GM18951 (cell line): Measurements from ENCODE around the gene RNASE4.
"Not testable (repeated sequence)": the region's sequence is repeated elsewhere in the genome, so short reads cannot be mapped to it uniquely, and the experiment has no call there.

ENCODE experiments used
- POLR2A ChIP-seq: IDR thresholded peaks from 4 replicates; pipeline ENCODE4 v1.6.1; 2011; ENCODE audit warnings: mild to moderate bottlenecking; ENCODE audit not compliant: insufficient read length, insufficient read depth; ENCODE audit errors: extremely low read depth
- in situ Hi-C: fragments of 300-500 bp; cut with MboI; formaldehyde crosslinking; loops from one replicate; pipeline ENCODE4 v1.12.0; 2022; ENCODE audit warnings: low sequenced_read_pairs, mixed read lengths, inconsistent platforms; ENCODE audit not compliant: unreplicated experiment

The RNASE4 gene

DNA sequence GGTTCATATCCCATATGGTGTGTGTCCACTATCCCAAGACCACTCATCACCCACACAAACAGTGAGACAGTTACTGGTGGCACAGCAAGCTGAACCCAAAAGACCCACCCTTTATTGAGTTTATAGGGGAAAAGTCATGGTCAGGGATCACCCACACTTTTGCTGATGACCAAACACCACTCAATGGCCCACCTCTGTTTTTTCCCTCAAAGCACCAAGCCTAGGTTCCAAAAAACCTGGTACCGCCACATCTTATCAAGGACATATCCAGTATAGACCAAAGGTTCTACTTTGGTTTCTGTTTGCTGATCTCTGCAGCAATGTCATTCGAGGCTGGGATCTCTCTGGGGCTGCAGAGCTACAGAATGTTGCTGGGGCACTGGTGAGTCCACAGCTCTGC lies 23.2 kb upstream of the RNASE4 start:
- TF ChIP-seq POLR2A: no peak
- in situ Hi-C loops: no loop called here

DNA sequence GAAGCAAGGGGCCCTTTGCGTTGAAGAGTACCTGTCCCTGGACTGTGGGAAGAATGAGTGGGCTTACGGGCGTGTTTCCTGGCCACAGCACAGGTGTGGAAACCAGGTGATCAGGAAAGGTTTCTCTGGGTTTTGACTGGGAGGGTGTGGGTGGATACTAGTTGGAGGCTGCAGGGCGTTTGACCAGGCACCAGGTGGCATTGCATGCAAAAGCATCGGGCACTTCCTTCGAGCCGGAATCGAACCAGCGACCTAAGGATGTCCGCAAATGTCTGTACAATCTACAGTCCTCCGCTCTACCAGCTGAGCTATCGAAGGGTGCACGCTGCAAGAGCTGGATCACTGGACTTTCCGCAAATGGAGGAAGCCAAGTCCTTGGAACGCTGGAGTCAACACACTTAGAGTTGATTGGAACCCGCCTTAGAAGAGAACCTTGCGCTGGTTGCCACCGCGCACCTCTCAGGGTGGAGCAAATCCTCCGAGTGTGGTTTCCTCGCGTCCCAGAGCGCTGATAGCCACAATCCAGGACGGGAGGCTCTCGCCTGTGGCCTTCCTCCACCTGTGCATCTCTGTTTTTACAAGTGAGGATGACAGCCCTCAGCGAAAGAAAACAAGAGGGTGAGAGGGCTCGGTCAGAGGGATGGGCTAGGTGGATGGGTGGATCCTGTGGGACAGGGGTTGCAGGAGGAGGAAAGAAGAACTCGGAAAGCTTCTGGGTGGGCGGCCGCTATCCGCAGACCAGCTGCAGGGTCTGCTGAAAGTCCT lies 21.2 kb upstream of the RNASE4 start:
- no peak for TF ChIP-seq POLR2A
- in situ Hi-C loops: no loop called here

DNA sequence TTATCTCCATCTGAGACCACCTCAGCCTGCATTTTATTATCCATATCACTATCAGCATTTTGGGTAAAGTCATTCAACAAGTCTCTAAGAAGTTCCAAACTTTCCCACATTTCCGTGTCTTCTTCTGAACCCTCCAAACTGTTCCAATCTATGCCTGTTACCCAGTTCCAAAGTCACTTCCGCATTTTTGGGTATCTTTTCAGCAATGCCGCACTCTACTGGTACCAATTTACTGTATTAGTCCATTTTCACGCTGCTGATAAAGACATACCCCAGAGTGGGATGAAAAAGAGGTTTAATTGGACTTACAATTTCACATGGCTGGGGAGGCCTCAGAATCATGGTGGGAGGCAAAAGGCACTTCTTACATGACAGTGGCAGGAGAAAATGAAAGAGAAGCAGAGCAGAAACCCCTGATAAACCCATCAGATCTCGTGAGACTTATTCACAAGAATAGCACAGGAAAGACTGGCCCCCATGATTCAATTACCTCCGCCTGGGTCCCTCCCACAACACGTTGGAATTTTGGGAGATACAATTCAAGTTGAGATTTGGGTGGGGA lies 17.9 kb upstream of the RNASE4 start:
- in situ Hi-C loops: not testable (repeated sequence)
- peak; percentile 23 for TF ChIP-seq POLR2A

DNA sequence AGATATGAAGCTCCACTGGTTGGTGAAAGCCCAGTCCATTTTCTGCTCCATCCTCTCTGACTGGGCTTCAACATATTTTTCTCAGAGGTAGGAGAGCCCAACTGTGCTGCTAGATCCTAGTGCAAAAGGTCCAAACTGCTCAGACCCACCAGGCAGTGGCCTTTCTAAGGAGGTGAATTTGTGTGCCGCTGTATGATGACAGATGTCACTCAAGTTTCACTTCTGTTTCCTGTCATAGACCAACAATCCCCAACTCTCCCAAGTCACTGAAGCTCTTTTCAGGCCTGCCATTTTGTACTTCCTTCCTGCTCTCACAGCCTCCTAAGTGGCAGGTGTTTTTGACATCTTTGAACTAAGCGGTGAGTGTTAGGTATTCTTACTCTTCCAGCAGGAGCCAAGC lies 16.4 kb upstream of the RNASE4 start:
- in situ Hi-C loops: no loop called here
- TF ChIP-seq POLR2A: peak; percentile 38

DNA sequence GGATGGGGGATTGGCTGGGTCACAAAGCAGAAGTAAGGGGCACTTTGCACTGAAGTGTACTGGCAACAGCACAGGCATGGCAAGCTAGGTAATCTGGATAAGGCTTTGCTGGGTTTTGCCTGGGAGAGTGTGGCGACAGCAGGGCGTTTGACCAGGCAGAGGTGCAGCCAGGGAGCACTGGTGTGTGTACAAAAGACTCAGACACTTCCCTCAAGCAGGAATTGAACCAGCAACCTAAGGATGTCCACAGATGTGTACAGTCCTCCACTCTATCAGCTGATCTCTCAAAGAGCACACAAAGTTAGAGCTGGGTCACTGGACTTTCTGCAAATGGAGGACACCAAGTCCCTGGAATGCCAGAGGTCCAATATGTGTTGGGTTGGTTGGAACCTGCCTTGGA lies 15.4 kb upstream of the RNASE4 start:
- TF ChIP-seq POLR2A: no peak
- in situ Hi-C loops: no loop called here

DNA sequence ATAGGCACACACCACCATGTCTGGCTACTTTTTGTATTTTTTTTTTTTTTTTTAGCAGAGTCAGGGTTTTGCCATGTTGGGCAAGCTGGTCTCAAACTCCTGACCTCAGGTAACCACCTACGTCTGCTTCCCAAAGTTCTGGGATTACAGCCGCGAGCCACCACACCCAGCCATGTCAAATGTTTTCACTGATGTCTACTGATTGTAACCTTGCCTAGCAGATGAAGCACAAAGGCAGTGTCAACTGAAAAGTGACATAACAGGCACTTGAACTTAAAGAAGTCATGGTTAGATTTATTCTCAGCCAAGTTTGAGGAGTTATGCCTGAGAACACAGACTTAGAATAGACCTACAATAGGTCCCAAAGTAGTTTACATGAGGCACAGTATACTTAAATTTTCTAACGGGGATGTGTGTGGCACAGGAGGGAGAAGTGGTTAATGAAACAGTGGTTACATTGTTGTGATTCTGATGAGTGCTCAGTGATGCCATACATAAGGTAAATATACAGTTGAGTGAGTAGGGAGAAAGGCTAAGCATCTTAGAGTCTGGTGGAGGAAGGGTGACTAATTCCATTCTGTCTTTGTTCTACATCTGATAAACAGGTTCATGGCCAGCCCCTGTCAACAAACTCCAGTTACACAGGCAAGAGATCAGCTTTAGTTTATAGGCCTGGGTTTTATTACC lies 12.6 kb upstream of the RNASE4 start:
- no peak for TF ChIP-seq POLR2A
- in situ Hi-C loops: no loop called here

DNA sequence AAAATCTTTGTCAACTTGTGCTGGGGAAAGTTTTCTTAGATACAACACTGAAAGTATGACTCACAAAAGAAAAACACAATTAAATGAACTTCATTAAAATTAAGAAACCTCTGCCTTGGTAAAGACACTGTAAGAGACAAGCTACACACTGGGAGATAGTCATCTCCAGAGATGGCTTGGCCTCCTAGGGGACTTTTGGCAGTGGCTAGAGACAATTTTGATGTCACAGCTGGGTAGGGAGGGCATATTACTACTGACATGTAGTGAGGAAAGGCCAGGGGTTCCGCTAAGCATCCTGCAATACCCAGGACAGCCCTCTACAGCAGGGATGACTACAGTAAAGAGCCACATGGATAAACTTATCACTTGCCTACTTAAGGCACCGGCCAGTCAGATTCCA lies 8.7 kb upstream of the RNASE4 start:
- in situ Hi-C loops: no loop called here
- no peak for TF ChIP-seq POLR2A

DNA sequence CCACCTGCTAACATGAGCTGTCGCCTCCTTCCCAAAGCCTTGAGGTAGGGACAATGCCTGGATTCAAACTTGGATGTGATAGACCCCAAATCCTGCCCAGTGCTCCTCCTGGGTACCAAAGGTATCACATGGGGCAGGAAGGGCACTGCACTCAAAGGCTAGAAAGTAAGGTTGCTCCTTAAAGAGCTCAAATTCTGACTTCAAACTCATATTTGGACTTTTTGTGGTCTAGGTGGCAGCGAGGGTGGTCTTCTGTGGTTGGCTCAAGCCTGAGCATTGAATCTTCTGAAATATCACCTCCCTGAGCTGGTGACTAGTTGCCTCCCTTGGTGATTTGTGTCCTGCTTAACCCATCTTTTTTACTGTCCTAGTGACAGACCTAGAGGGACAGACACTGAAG lies 8.3 kb upstream of the RNASE4 start:
- in situ Hi-C loops: no loop called here
- no peak for TF ChIP-seq POLR2A

DNA sequence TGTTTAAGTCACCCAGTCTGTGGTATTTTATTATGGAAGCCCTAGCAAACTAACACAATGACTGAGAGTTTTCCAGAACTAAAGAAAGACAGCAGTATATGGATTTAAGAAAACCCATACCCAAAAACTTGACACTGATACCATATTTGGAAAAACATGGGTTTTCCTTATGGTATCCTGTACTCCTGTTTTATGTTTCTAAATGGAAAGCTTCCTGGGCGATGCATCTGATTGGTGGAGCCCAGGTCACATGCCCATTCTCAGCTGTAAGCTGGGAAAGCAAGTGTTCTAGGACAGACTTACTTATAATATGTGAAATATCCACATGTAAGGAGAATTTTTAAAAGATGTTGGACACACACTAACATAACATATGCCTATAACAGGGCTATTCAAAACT lies 4.5 kb upstream of the RNASE4 start:
- in situ Hi-C loops: loop anchor here (10.0 kb wide), 2 partner anchors 45 to 345 kb away; partner anchors contain the start of gene CCNB1IP1
- TF ChIP-seq POLR2A: no peak

DNA sequence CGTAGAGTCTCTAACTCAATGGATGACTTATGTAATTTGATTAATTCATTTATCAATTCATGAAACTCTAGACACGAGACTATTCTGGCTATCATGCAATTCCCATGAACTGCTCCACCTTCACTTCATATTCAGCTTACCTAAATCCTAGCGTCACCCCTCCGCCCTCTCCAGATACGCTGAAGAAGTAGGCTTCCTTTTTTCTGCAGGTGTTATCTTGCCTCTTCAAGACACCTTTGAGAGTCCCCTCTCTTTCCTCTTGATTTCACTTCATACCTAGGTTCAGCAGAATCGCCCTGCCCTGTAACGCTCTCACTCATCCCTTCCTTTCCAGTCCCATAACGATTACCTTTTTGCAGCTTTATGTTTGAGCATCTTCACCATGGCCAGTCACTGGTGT lies 4.0 kb upstream of the RNASE4 start:
- no peak for TF ChIP-seq POLR2A
- in situ Hi-C loops: loop anchor here (10.0 kb wide), 2 partner anchors 46 to 346 kb away; partner anchors contain the start of gene CCNB1IP1

DNA sequence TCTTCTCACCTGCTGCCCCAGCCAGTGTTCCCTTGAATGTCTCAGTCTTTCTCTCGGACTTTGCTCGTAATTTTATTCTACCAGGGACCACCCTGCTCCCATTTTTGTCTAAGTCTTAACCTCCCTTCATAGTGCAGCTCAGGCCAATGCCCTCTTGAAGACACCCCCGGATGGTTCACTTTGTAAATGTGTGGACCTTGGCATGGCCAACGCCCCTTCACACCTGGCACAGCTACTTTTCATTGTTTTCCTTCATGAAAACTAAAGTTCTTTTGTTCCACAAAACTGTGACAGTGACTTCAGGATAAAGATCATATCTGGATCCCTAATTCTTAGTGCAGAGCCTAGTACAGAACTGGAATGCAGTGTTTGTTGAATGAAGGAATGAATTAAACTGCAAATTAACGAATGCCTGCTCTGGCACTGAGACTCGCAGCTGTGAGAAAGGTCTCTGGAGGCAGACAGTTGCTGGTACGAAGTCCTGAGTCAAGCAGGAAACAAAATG lies 3.5 kb upstream of the RNASE4 start:
- in situ Hi-C loops: loop anchor here (10.0 kb wide), 2 partner anchors 46 to 346 kb away; partner anchors contain the start of gene CCNB1IP1
- TF ChIP-seq POLR2A: peak; percentile 14

DNA sequence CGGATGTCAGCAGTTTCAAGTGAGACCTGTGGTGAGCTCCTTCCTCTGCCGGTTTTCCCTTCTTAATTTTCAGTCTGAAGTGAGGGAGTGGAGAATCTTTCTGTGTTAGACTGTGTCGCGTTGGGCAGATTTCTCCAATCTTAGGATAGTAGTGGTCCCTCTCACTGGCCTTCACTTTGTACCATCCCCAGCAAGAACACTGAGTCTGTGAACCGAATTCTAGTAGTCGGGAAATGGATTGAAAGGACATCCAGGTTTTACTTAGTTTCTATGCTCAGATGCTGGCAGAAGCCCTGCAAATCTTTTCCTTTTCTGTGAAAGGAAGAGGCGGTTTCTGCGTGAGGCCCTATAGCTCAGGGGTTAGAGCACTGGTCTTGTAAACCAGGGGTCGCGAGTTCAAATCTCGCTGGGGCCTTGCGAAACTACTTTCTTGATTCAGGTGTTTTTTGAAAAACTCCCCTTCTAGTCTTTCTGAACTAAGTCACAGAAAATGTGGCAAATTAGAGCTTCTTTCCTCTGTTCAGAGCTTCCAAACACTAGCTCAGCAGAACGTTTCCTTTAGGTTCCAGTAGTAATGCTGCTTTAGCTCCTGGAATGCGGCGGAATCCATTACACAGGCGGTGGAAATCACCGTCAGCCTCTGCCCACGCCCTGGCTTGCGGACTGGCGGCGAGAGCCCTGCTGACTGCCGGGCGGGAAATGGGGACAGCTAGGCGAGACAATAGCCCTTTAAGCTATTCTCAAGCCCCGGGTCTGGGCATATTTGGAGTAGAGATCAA lies 2.8 kb upstream of the RNASE4 start:
- TF ChIP-seq POLR2A: peak; percentile 3
- in situ Hi-C loops: loop anchor here (10.0 kb wide), 2 partner anchors 47 to 347 kb away; partner anchors contain the start of gene CCNB1IP1

DNA sequence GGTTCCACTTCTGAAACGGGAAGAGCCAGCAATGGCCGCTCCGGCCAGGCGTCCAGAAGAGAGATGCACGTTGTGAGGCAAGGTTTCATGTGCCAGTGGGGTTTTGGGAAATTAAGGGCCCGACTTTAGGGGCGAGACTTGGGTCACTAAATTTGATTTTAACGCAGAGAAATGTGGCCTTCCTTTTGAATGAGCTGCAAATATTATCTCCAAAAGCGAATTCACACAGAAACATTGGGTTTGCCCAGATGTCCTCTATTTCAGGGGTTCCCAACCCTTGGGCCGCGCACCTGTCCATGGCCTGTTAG lies 2.3 kb upstream of the RNASE4 start:
- in situ Hi-C loops: loop anchor here (10.0 kb wide), 2 partner anchors 47 to 347 kb away; partner anchors contain the start of gene CCNB1IP1
- TF ChIP-seq POLR2A: no peak
